Fibroblast of peridontal ligament (primary cell): ENCODE measurements around the gene ASH1L.
A peak's percentile ranks its signal among the peaks of the same experiment; 100 is the strongest.
"Not testable (repeated sequence)": the region's sequence is repeated elsewhere in the genome, so short reads cannot be mapped to it uniquely, and the experiment has no call there.

Experiments
- DNase-seq: peaks from one replicate; pipeline ENCODE4 v3.0.0-alpha.2; 2010; ENCODE audit errors: extremely low read depth

ASH1L gene

DNA sequence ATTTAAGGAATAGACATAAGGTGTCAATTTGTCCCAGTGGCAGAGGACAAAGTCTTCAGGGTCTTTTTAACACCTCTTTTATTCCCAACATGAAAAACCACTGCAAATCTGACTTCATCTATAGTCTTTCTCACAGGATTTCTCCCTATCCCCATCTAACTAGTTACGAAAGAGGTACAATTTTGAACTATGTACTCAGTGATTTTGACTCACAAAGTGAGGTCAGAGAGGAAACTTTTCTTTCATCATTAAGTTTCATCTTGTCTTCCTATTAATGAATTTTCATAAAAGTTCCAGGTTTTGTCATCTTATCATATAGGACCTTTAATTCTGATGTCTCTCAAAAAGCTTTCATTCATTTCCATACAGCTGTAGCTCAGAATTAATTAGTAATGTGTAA is 63.3 kb downstream of the ASH1L start:
- DNase-seq: peak; percentile 52

DNA sequence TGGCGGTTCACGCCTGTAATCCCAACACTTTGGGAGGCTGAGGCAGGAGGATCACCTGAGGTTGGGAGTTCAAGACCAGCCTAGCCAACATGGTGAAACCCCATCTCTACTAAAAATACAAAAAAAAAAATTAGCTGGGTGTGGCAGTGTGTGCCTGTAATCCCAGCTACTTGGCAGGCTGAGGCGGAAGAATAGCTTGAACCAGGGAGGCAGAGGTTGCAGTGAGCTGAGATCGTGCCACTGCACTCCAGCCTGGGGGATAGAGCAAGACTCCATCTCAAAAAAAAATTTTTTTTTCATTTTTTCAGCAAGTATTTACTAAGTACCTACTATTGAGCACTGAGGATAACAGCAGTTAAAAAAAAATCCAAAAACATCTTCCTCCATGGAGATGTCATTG is 69.0 kb downstream of the ASH1L start:
- DNase-seq: not testable (repeated sequence)

DNA sequence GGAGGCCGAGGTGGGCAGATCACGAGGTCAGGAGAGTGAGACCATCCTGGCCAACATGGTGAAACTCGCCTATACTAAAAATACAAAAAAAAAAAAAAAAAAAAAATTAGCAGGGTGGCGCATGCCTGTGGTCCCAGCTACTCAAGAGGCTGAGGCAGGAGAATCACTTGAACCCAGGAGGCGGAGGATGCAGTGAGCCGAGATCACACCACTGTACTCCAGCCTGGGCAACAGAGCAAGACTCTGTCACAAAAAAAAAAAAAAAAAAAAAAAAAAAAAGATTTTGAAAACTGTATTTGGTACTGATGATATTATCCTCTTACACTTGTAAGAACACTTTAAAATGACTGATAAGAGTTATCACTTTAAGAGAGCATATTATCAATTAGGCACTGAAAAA is 74.2 kb downstream of the ASH1L start:
- DNase-seq: not testable (repeated sequence)

DNA sequence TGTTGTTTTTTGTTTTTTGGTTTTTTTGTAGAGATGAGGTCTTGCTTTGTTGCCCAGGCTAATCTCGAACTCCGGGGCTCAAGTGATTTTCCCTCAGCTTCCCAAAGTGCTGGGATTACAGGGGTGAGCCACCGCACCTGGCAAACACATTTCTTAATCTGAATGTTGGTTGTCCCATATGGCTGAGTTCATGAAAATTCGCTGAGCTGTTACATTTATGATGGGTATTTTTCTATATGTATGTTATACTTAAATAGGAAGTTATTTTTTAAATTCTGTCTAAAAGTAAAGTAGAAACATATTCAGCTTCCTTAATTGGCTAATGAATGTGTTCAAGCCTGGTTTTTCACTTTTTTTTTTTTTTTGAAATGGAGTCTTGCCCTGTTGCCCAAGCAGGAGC is 75.1 kb downstream of the ASH1L start:
- no peak for DNase-seq

DNA sequence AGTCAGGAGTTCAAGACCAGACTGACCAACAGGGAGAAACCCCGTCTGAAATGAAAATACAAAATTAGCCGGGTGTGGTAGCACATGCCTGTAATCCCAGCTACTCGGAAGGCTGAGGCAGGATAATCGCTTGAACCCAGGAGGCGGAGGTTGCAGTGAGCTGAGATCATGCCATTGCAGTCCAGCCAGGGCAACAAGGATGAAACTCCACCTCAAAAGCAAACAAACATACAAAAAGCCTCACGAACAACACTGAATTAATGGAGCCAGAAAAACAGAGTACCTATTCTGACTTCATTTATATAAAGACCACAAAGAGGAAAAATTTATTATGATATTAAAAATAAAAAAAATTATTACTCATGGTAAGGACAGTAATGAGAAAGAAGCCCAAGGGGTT is 75.7 kb downstream of the ASH1L start:
- not testable (repeated sequence) for DNase-seq

DNA sequence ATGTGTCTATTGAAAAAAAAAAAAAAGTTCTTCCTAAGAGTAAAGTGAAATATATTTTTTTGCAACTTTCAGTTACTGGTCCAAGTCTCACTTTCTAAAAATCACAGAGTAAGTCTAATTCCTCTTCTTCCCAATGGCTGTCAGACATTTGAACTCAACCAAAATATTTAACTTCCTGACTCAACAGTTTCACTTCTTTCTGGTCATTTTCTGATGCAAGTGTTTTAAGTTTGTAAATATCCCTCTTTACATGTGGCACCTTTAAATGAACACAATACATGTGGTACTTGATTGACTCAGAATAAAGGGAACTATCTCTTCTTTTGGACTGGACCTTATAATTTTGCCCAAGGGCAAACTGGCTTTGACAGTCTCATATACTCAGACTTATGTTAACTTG is 76.7 kb downstream of the ASH1L start:
- peak; percentile 35 for DNase-seq

DNA sequence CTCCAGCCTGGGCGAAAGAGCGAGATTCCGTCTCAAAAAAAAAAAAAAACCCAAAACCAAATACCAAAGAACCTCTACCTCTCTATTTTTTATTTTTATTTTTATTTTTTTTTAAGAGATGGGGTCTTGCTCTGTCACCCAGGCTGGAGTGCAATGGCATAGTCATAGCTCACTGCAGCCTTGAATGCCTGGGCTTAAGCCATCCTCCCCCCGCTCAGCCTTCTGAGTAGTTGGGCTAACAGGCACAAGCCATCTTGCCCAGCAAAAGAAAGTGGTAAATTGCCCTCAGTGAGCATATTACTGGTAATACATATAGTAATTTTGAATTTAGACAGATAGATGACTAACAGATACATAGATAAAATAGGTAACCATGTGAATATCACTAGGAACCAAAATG is 77.4 kb downstream of the ASH1L start:
- DNase-seq: no peak

DNA sequence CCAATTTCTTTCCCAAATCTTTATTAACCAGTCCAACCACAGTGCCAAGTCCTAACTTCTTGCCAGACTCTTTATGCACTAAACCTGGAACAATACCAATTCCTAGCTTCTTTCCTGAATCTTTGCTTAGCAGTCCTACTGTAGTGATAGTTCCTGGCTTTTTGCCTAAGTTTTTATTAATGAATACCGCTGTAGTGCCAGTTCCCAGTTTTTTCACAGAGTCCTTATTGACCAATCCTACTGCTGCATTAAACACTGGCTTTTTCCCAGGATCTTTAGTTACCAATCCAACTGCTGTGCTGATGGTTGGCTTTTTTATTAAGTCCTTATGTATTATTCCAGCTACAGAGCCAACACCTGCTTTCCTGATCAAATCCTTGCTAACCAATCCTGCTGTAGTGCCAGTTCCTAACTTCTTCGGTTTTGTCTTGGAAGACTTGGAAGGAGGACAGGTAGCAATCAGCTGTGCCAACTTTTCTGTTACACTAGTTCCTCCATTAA is 80.8 kb downstream of the ASH1L start:
- DNase-seq: no peak

DNA sequence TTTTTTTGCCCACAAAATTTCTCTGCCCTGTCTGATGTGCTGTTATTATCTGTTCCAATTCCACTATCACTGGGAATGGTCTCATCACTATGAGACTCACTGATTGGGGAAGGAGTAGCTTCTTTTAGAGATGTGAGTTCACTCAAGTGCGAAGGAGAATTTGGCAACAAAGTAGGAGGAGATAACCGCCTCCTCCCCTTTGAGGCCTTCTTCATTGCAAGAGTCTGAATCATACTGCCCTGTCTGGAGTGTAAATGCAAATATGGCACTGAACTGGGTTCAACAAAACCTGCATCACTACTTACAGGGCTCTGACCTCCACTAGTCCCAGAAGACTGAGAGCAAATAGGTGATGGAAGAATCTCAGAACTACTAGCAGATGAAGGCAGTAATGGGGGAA is 83.4 kb downstream of the ASH1L start:
- peak; percentile 54 for DNase-seq

DNA sequence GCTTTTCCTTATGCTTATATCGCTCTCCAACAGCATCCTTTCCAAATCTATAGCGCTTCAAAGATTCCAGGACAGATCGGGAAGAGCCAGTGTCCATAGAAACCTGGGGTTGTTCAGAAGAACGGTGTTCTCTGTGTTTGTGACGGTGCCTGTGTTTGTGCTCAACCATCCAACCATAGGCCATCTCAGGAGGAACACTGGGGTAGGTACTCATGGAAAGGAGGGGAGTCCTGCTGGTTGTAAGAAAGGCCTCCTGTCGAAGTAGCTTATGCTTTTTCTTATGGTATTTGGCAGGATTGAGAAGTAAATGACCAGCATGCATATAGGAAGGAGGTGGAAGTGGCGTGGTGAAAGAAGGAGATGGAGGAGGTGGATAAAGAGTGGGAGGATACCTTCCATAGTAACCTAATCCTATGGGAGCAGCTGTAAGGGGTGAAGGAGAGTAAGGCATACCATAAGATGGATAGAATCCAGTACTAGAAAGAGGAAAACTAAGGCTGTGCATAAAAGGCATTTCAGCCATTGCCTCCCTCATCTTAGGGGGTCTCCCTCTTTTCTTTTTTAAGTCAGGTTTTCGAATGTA is 84.2 kb downstream of the ASH1L start:
- no peak for DNase-seq

DNA sequence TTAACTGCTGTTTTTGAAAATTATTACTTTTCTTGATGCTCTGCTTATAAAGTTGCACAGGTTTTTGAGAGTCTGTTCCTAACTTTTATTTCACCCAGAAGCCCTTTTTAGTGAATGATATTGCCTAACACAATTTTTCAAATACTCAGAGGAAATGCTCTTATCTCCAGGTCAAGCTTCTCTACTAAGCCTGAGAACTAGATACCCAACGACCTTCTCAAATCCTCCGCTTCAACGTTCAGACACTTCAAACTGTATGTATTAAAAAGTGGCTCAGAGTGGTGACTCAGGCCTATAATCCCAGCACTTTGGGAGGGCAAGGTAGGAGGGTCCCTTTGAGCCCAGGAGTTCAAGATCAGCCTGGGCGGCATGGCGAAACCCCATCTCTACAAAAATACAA is 88.5 kb downstream of the ASH1L start:
- DNase-seq: no peak

DNA sequence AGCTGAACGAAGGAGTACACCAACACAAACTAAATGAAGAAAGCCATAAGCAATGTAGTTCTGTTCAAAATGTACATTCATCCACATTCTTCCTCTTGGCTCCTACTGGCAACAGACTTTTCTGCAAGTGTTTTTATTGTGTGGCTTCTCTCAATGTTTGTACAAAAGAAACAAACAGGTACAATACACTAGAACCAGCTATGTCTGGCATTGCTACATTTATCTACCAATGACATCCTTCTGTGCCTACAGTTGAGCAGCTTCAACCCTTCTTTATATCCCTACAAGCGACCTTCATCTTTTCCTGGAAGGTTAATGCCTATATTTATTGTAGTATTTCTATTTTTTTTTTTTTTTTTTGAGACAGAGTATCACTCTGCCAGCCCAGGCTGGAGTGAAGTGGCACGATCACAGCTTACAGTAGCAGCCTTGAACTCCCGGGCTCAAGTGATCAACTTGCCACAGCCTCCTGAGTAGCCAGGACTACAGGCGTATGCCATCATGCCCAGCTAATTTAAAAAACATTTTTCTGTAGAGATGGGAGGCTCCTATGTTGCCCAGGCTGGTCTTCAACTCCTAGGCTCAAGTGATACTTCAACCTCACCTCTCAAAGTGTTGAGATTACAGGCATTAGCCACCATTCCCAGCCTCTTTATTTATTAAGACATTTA is 89.3 kb downstream of the ASH1L start:
- no peak for DNase-seq

DNA sequence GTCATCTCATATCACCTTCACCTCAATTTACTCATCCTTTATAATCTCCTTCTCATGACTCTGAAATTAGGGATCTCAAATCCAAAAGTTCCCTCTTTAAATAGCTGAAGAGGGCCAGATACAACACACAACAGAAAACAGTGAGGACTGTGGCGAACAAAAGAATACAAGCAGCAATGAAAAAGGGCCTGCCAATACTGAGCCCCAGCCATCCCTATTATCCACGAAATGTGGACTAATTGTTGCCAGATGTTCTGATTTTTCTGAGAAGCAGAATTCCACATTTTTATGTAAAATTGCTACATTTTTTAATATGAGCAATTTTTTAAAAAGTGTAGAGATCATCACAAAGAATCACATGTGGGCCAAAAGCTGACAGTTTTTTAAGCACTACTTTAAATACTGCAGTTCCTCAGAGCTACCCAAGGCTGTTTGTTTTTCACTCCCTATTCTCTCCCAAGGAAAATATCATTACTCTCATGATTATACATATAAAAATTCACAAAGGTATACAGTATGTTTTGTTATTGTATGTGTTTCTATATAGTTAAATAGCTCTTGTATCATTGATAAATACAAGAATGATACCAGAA is 90.0 kb downstream of the ASH1L start:
- peak; percentile 58 for DNase-seq

DNA sequence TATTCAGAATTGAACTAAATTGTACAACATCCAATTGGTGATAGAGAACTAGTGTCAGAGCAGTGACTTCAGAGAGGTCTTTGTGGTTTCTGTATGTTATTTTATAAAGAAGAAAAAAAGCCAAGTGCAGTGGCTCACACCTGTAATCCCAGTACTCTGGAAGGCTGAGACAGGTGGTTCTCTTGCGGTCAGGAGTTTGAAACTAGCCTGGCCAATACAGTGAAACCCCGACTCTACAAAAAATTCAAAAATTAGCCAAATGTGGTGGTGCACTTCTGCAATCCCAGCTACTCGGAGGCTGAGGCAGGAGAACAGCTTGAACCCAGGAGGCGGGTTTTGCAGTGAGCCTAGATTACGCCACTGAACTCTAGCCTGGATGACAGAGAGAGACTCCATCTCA is 90.7 kb downstream of the ASH1L start:
- DNase-seq: no peak

DNA sequence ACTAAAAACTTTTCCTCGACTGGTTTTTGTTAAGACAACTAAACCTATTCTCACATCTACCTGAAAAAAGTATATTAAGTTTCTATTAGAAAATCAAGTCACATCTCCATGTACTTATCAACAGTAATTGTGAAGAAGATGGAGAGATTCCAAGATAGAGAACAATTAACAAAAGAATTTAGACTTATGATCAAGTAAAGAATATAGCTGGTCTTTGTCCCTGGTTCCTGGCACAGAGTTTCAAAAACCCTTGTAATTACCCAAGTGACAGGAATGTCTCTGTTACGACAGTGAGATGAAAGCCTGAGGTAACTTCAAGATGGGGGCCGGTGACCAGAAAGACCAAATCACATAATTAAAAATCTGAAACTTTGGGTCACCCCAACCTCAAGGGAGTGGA is 91.6 kb downstream of the ASH1L start:
- DNase-seq: no peak

DNA sequence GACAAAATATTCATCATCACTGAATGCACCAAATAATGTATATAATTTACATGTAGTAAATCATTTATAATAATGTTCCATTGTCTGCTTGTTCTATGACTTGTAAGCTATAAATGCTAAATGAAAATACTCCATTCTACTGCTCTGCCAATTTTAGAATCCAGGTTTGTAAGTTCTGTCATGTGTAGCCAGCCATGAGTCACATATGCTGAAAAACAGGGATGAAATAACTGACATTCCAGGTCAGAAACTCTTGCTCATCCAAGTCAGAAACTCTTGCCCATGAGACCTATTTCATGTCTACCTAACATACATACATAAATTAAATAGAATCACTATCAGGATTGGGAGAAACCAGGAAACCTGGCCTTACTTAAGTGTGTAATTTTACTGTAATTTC is 95.6 kb downstream of the ASH1L start:
- DNase-seq: peak; percentile 71

DNA sequence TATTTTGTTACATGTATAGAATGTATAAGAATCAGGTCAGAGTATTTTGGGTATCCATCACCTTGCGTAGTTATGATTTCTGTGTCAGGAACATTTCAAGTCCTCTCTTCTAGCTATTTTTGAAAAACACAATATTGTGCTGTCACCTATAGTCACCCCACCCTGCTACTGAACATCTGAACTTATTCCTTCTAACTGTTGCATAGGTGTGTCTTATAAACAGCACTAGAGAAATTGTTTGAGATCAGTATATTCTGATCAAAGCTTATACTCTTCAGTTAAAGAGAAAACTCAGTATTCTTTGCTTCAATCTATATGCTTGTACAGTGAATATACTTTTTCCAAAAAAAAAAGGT is 96.0 kb downstream of the ASH1L start:
- no peak for DNase-seq

DNA sequence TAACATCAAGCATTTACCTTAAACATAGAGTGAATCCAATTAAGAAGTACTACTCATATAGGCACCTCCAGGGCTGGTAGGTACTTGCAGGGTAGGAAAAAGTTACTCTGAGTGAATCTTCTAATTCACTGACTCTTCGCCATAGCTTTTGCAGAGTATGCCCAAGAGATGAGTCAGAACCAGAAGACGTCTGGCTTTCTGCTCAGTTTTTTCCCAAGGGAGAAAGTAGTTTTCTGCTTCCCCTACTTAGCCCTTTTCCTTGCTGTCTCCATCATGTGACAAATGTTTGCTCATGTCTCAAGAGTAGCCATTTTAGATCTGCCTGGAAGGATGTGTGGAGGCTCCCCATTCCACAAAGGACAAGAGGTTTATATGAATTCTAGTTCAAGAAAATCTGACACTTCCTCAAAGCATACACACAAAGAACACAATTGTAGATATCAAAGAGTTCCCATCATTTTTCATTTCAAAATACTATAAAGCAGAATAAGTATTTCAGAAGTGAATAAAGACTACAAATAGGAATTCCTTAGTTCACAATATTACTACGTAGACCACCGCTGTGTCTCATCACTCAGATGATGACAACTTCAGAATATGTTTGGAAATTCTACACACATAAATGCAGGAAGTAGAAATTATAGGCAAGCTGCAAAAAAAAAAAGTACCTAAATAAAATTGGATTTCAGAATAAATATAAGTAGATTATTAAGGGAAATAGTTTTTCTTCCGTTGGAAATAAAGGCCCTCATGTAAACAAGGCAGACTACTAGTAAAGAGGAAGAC is 98.5 kb downstream of the ASH1L start:
- peak; percentile 94 for DNase-seq

DNA sequence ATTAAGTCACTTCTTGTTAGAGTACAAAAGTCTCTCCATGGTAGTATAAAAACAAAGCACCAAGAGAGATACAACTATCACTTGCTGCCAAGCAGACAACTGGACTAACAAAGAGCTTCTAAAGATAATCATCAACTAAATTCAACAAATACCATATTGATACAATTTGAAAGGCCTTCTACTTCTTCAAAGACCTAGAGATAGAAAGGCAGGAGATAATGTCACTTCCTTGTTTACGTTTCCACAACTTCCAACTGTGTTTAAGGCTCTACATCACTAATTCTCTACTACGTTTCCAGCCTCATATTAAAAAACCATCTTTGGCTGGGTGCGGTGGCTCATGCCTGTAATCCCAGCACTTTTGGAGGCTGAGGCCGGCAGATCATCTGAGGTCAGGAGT is 104.5 kb downstream of the ASH1L start:
- no peak for DNase-seq

DNA sequence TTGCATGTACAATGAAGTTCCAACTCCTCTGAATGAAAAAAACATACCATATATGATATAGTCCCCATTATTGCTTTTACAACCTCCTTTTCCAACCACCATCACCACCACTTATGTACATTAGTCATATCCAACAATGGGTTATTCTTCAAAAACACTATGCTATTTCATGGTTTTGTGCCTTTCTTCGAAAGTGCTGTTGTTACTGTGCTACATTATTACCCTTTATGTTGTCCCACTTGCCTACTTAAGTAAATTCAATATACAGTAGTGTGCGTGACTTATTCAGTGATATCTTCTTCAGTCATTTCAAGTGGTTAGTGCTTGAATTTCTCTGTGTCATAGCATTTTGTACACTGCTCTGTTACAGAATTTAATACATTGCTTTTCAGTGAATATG is 105.3 kb downstream of the ASH1L start:
- no peak for DNase-seq

DNA sequence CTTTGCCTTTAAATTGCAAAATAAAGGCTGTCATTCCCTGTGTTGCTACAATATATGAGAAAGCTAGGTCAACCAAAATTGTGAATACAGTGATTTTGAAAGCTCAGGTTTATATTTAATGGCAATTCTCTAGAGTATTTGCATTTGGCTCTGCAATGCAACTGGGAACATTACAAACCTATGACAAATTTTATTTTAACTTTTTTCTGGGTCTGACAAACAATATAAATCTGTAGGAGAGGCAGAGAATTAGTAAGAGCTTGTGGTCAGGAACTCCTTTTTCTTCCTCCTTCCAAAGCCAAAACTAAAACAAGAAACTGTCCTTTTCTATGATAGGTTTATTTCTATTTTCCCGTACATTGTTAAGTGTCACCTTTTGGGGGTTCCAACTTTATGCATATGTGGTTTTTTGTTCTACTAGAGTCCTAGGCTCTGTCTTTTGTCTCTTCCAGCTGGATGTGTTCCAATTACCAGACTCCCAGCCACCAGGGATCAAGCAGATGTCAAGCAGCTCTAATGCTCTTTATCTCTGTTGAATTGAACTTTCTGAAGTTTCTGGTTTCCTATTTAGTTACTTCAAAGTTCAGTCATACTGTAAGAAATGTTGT is 106.9 kb downstream of the ASH1L start:
- DNase-seq: peak; percentile 54

DNA sequence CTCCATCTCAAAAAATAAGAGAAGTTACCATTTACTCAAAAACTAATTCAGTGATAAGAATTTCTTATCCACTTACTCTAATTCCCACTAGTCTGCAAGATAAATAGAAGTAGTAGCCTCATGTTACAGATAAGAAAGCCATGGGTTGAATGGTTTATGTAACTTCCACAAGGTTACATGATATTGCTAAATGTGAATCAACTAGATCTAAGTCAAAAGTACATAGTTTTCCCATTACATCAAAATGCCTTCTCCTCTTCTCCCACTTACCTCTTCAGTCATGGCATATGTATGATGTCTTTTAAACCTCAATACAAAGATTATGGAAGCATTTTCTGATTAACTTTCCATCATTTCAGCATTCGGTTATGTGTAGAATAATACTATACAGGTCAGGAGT is 108.5 kb downstream of the ASH1L start:
- DNase-seq: no peak
